Measurements from ENCODE around the gene SKOR1.

DNA sequence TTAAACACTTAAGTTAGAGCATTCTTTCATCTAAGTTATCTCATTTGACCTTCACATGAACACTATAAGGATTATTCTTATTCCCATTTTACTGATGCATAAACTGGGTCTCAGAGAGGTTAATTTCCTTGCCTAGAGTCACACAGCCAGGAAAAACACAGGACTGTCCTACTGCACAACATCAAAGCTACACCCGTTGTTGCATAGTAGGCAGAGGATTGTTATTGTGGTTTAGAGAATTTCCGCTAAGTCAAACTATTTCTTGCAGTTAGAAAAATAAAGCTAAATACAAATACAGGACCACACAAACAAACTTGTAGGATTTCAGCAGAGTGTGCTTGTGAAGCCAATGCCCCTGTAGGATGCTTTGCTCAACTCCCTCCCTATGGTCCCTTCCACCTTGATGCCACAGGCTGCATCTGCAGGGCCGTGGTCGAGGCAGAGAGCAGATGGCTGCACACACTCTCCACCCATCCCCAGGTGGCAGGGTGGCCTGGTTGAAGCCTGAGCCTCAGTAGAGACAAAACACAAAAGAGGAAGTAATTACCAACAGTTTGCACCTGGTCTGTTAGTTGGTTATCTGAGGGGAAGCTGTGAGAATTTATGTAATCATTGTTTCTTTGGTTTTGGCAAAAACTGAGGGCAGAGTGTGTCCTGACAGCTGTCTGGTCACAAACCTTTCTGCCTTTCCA, 41.1 kb upstream of the SKOR1 start:
- TF ChIP-seq POLR2AphosphoS5 (IDR thresholded peaks at IDR 0.05; ENCODE audit: low read depth, low read length), result no peak
- no peak for TF ChIP-seq CTCF (IDR thresholded peaks at IDR 0.05 in 2 of 3, conservative IDR thresholded peaks at IDR 0.05 in 1 of 3; ENCODE audit: borderline replicate concordance in 1 of 3, insufficient read depth in 1 of 3, low read depth in 2 of 3, low read length in 2 of 3)
- TF ChIP-seq RAD21 (IDR thresholded peaks at IDR 0.05; ENCODE audit: low read depth), result no peak
- TF ChIP-seq, protein P1, sequence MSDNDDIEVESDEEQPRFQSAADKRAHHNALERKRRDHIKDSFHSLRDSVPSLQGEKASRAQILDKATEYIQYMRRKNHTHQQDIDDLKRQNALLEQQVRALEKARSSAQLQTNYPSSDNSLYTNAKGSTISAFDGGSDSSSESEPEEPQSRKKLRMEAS (IDR thresholded peaks at IDR 0.05), result no peak
- TF ChIP-seq POLR2A (IDR thresholded peaks at IDR 0.05; ENCODE audit: borderline replicate concordance, extremely low read depth, insufficient read depth, insufficient read length), result no peak
- TF ChIP-seq CEBPB (IDR thresholded peaks at IDR 0.05; ENCODE audit: low read depth), result no peak

All from HCT116 (cell line).